Mesenchymal stem cell (in vitro differentiated cells and primary cell): ENCODE results near the gene CDKN2A.

Experiments used
- DNase-seq: peaks from one replicate; pipeline ENCODE4 v3.0.0-alpha.2; 2013
- H2AFZ ChIP-seq: one replicate; pipeline ENCODE4 v1.6.1; 2013; ENCODE audit warnings: low read depth, mild to moderate bottlenecking, control low read depth, inconsistent platforms, low read length, moderate library complexity
- H2AK5ac ChIP-seq: 2 replicates; pipeline ENCODE4 v1.6.1; 2013; ENCODE audit warnings: low read length, moderate library complexity, mild to moderate bottlenecking, inconsistent platforms; ENCODE audit not compliant: severe bottlenecking
- H2BK120ac ChIP-seq: one replicate; pipeline ENCODE4 v1.6.1; 2013; ENCODE audit warnings: low read depth, mild to moderate bottlenecking, inconsistent platforms, low read length, moderate library complexity
- H2BK12ac ChIP-seq, 2 experiments: one replicate each; pipeline ENCODE4 v1.6.1; 2013; ENCODE audit warnings: inconsistent platforms in 2 of 2, low read length in 2 of 2, mild to moderate bottlenecking in 2 of 2, moderate library complexity in 2 of 2, control low read depth in 1 of 2
- H2BK15ac ChIP-seq: one replicate; pipeline ENCODE4 v1.6.1; 2013; ENCODE audit warnings: mild to moderate bottlenecking, low read depth, inconsistent platforms; ENCODE audit not compliant: poor library complexity, severe bottlenecking
- H2BK5ac ChIP-seq: 2 replicates; pipeline ENCODE4 v1.6.1; 2013; ENCODE audit warnings: low read depth, mild to moderate bottlenecking, low read length, control low read depth, inconsistent platforms; ENCODE audit not compliant: poor library complexity, severe bottlenecking
- H3K14ac ChIP-seq, 2 experiments: one replicate each; pipeline ENCODE4 v1.6.1; 2013; ENCODE audit warnings: inconsistent platforms in 2 of 2, low read length in 2 of 2, control low read depth in 1 of 2, mild to moderate bottlenecking in 1 of 2, moderate library complexity in 1 of 2
- H3K18ac ChIP-seq, 2 experiments: one replicate each; pipeline ENCODE4 v1.6.1; 2013; ENCODE audit warnings: inconsistent platforms in 2 of 2, low read length in 2 of 2, control low read depth in 1 of 2, low read depth in 1 of 2, mild to moderate bottlenecking in 1 of 2
- H3K23ac ChIP-seq, 2 experiments: one replicate each; pipeline ENCODE4 v1.6.1; 2013; ENCODE audit warnings: inconsistent platforms in 2 of 2, low read length in 2 of 2, mild to moderate bottlenecking in 2 of 2, moderate library complexity in 2 of 2, control low read depth in 1 of 2
- H3K27ac ChIP-seq: 2 replicates; pipeline ENCODE4 v1.5.1; 2013; ENCODE audit warnings: mild to moderate bottlenecking, moderate library complexity, low read length, control low read depth, inconsistent platforms; ENCODE audit not compliant: poor library complexity, severe bottlenecking
- H3K27me3 ChIP-seq, 2 experiments: 2 replicates each; pipeline versions ENCODE4 v1.6.1 to v1.7.0; 2013; ENCODE audit warnings: low read length in 2 of 2, mild to moderate bottlenecking in 2 of 2, moderate library complexity in 2 of 2, control low read depth in 1 of 2, inconsistent platforms in 1 of 2; ENCODE audit not compliant: control insufficient read depth in 1 of 2, insufficient read depth in 1 of 2
- H3K36me3 ChIP-seq, 2 experiments: 2 replicates each; pipeline versions ENCODE4 v1.6.1 to v1.7.0; 2013; ENCODE audit warnings: low read length in 2 of 2, control low read depth in 1 of 2, inconsistent platforms in 1 of 2, low read depth in 1 of 2, mild to moderate bottlenecking in 1 of 2; ENCODE audit not compliant: insufficient read depth in 2 of 2, control insufficient read depth in 1 of 2
- H3K4ac ChIP-seq, 2 experiments: one replicate each; pipeline ENCODE4 v1.6.1; 2013; ENCODE audit warnings: inconsistent platforms in 2 of 2, low read length in 2 of 2, mild to moderate bottlenecking in 2 of 2, moderate library complexity in 2 of 2, control low read depth in 1 of 2, low read depth in 1 of 2
- H3K4me1 ChIP-seq: 2 replicates; pipeline ENCODE4 v1.6.1; 2013; ENCODE audit warnings: low read depth, low read length, control low read depth; ENCODE audit not compliant: control insufficient read depth, insufficient read depth
- H3K4me2 ChIP-seq: 2 replicates; pipeline ENCODE4 v1.6.1; 2013; ENCODE audit warnings: low read length, mild to moderate bottlenecking, inconsistent platforms; ENCODE audit not compliant: poor library complexity, severe bottlenecking
- H3K4me3 ChIP-seq, 2 experiments: 2 replicates each; pipeline versions ENCODE4 v1.5.1 to v1.7.0; 2013; ENCODE audit warnings: low read length in 2 of 2, mild to moderate bottlenecking in 2 of 2, control low read depth in 1 of 2, low read depth in 1 of 2; ENCODE audit not compliant: insufficient read depth in 1 of 2
- H3K79me1 ChIP-seq: replicated peaks from 2 replicates; pipeline ENCODE4 v1.6.1; 2013; ENCODE audit warnings: mild to moderate bottlenecking, control low read depth, low read length, inconsistent platforms; ENCODE audit not compliant: poor library complexity, severe bottlenecking
- H3K9ac ChIP-seq: 2 replicates; pipeline ENCODE4 v1.7.0; 2013; ENCODE audit warnings: mild to moderate bottlenecking, low read length, moderate library complexity
- H3K9me3 ChIP-seq: 2 replicates; pipeline ENCODE4 v1.7.0; 2013; ENCODE audit warnings: mild to moderate bottlenecking, low read length; ENCODE audit not compliant: control insufficient read depth
- H4K8ac ChIP-seq: one replicate; pipeline ENCODE4 v1.6.1; 2013; ENCODE audit warnings: inconsistent platforms, mild to moderate bottlenecking, low read length, moderate library complexity
- H4K91ac ChIP-seq: one replicate; pipeline ENCODE4 v1.6.1; 2013; ENCODE audit warnings: mild to moderate bottlenecking, low read length, inconsistent platforms
- WGBS: methylation state at CpG from one replicate; pipeline ENCODE4 v1.1.7; 2013; ENCODE audit warnings: mixed read lengths; 5-methylcytosine and 5-hydroxymethylcytosine counted together

Gene CDKN2A

GRCh38 chr9:22010866-22011625, 16.9 kb upstream of the CDKN2A start:
- no peak overlapping the region for H2BK5ac ChIP-seq
- H3K9me3 ChIP-seq, result no peaks in the 10 kb centered on the region
- H3K14ac ChIP-seq, result no peak overlapping the region
- no peak overlapping the region for H2BK15ac ChIP-seq
- peaks cover 4 to 6% of the 10 kb centered on the region in 2 experiments for H3K36me3 ChIP-seq
- H3K27ac ChIP-seq, result no peak overlapping the region
- H4K91ac ChIP-seq, result no peak overlapping the region
- no peak overlapping the region for H2BK12ac ChIP-seq
- no peak overlapping the region for H2AK5ac ChIP-seq
- no peak overlapping the region for H2BK120ac ChIP-seq
- no peak overlapping the region for H3K4me3 ChIP-seq
- peaks cover 4% of the 10 kb centered on the region for H3K4me1 ChIP-seq
- H3K9ac ChIP-seq, result no peak overlapping the region
- H3K4ac ChIP-seq, result no peak overlapping the region
- no peak overlapping the region for H3K23ac ChIP-seq
- H3K27me3 ChIP-seq, result no peaks in the 10 kb centered on the region
- H2AFZ ChIP-seq, result no peak overlapping the region
- no peak overlapping the region for H3K4me2 ChIP-seq
- no peak overlapping the region for H3K18ac ChIP-seq
- DNase-seq, result peak; percentile 57
- peaks cover 14% of the 10 kb centered on the region for H3K79me1 ChIP-seq
- H4K8ac ChIP-seq, result no peak overlapping the region
- WGBS, result 10% methylated on average over 9 of the region's 13 CpGs

GRCh38 chr9:22009506-22009867, 15.3 kb upstream of the CDKN2A start:
- H2BK5ac ChIP-seq, result no peak overlapping the region

GRCh38 chr9:22008717-22009505, 14.7 kb upstream of the CDKN2A start, which contains the start of gene CDKN2B:
Gene CDKN2B, minus strand, starts transcription at chr9:22009305. Its CDS starts 352 bp downstream, at chr9:22008953.
- Histone ChIP-seq H3K79me1 (peaks cover 21% of the 10 kb centered on the region), H3K4me3 (peak within 1 kb of the TSS; percentile 89 to 93), H3K4me2 (peak within 1 kb of the TSS; percentile 92)

More at GRCh38 chr9:22009506-22009867, 15.3 kb upstream of the CDKN2A start:
- Histone ChIP-seq H3K4me2 (peak overlapping the region; percentile 92), H2BK12ac (no peak overlapping the region), H2BK120ac (no peak overlapping the region), H4K8ac (peak overlapping the region; percentile 36), H3K9me3 (no peaks in the 10 kb centered on the region), H2AK5ac (no peak overlapping the region), H3K27ac (peak overlapping the region; percentile 49), H3K4me1 (peaks cover 13% of the 10 kb centered on the region), H2AFZ (no peak overlapping the region), H3K4me3 (peak overlapping the region; percentile 41 to 93), H3K9ac (peak overlapping the region; percentile 79), H3K36me3 (peaks cover 18 to 19% of the 10 kb centered on the region in 2 experiments), H4K91ac (no peak overlapping the region), H3K18ac (no peak overlapping the region), H3K79me1 (peaks cover 23% of the 10 kb centered on the region), H3K14ac (no peak overlapping the region), H3K4ac (no peak overlapping the region), H2BK15ac (no peak overlapping the region), H3K27me3 (no peaks in the 10 kb centered on the region), H3K23ac (no peak overlapping the region)
- 2% methylated on average over 4 of the region's 6 CpGs for WGBS
- no peak for DNase-seq

GRCh38 chr9:22008384-22008716, 14.2 kb upstream of the CDKN2A start:
- Histone ChIP-seq H3K14ac (no peak overlapping the region), H2AK5ac (no peak overlapping the region), H3K4me3 (peak overlapping the region; percentile 89 to 93), H2BK12ac (no peak overlapping the region), H3K4me1 (peaks cover 13% of the 10 kb centered on the region), H3K27me3 (no peaks in the 10 kb centered on the region), H3K18ac (peak overlapping the region in 1 of 2 experiments; percentile 95), H3K27ac (peak overlapping the region; percentile 66), H2BK15ac (no peak overlapping the region), H2BK120ac (no peak overlapping the region), H4K91ac (no peak overlapping the region), H3K23ac (no peak overlapping the region), H3K79me1 (peaks cover 19% of the 10 kb centered on the region), H3K9ac (peak overlapping the region; percentile 98), H3K9me3 (no peaks in the 10 kb centered on the region), H4K8ac (no peak overlapping the region), H3K36me3 (peaks cover 18 to 31% of the 10 kb centered on the region in 2 experiments), H2BK5ac (no peak overlapping the region), H3K4ac (no peak overlapping the region), H3K4me2 (peak overlapping the region; percentile 33), H2AFZ (no peak overlapping the region)
- no peak for DNase-seq
- WGBS, result under 1% methylated on average over 8 of the region's 8 CpGs

More at GRCh38 chr9:22008717-22009505, 14.7 kb upstream of the CDKN2A start, which contains the start of gene CDKN2B:
- peaks cover 13% of the 10 kb centered on the region for H3K4me1 ChIP-seq
- peak within 1 kb of the TSS; percentile 97 for H2BK120ac ChIP-seq
- H2BK5ac ChIP-seq, result peak within 1 kb of the TSS; percentile 95
- peak within 1 kb of the TSS; percentile 96 for H3K27ac ChIP-seq
- no peak within 1 kb of the TSS for H2AK5ac ChIP-seq
- H3K4ac ChIP-seq, result peak within 1 kb of the TSS; percentile 87 to 94
- H3K9me3 ChIP-seq, result no peaks in the 10 kb centered on the region
- H3K36me3 ChIP-seq, result peaks cover 18 to 25% of the 10 kb centered on the region in 2 experiments
- H2BK12ac ChIP-seq, result peak within 1 kb of the TSS; percentile 51 to 79
- H4K8ac ChIP-seq, result peak within 1 kb of the TSS; percentile 85
- H3K27me3 ChIP-seq, result no peaks in the 10 kb centered on the region
- H3K9ac ChIP-seq, result peak within 1 kb of the TSS; percentile 98
- no peak within 1 kb of the TSS for H2BK15ac ChIP-seq
- under 1% methylated on average over 86 of the region's 86 CpGs for WGBS
- peak within 1 kb of the TSS in 1 of 2 experiments; percentile 46 for H3K23ac ChIP-seq
- peak within 1 kb of the TSS; percentile 46 for H2AFZ ChIP-seq
- peak within 1 kb of the TSS; percentile 21 to 82 for H3K14ac ChIP-seq
- peak within 1 kb of the TSS; percentile 88 for H4K91ac ChIP-seq
- peak within 1 kb of the TSS; percentile 95 to 97 for H3K18ac ChIP-seq
- peak; percentile 97 for DNase-seq
